CD8-positive, alpha-beta memory T cell (primary cell): ENCODE measurements around the gene MAPK8IP2. TPM values are rescaled to one million over a fixed set of nuclear protein-coding genes. Genes with fewer than 3 reads are reported as not detected.
"Not testable (repeated sequence)": the region's sequence is repeated elsewhere in the genome, so short reads cannot be mapped to it uniquely, and the experiment has no call there.

Experiments
- CTCF ChIA-PET: fragments of 350-600 bp; sonication (Branson Sonifier 250); formaldehyde crosslinking; loops from one replicate; lab custom pipeline; 2021; ENCODE audit warnings: antibody characterized with exemption; lab: Charles Lee
- POLR2A ChIA-PET: fragments of 350-600 bp; sonication (Branson Sonifier 250); formaldehyde crosslinking; loops from one replicate; lab custom pipeline; 2021; ENCODE audit warnings: antibody characterized with exemption; lab: Charles Lee
- DNase-seq, 5 donors: peaks; one replicate each; pipeline versions ENCODE4 v3.0.0 to v3.0.0-alpha.2; 2020 to 2022; ENCODE audit warnings: mixed read lengths in 1 of 5
- H3K27ac ChIP-seq: one replicate; pipeline ENCODE4 v1.7.0; 2013; ENCODE audit warnings: low read depth, mild to moderate bottlenecking, low read length, moderate library complexity
- H3K27me3 ChIP-seq: 2 replicates; pipeline ENCODE4 v1.7.0; 2013; ENCODE audit warnings: low read length, mild to moderate bottlenecking; ENCODE audit not compliant: insufficient read depth, poor library complexity, severe bottlenecking
- H3K36me3 ChIP-seq: 2 replicates; pipeline ENCODE4 v1.7.0; 2013; ENCODE audit warnings: mild to moderate bottlenecking, low read length, moderate library complexity; ENCODE audit not compliant: insufficient read depth
- H3K4me1 ChIP-seq: 2 replicates; pipeline ENCODE4 v1.7.0; 2013; ENCODE audit warnings: mild to moderate bottlenecking, low read length, moderate library complexity; ENCODE audit not compliant: insufficient read depth
- H3K4me3 ChIP-seq: 2 replicates; pipeline ENCODE4 v1.7.0; 2013; ENCODE audit warnings: mild to moderate bottlenecking, low read length
- H3K9me3 ChIP-seq: 2 replicates; pipeline ENCODE4 v1.7.0; 2013; ENCODE audit warnings: mild to moderate bottlenecking, low read length
- H3K27ac Mint-ChIP-seq, 8 donors: one replicate each; pipeline ENCODE4 v1.8.0; 2020 to 2021; ENCODE audit warnings: mixed read lengths in 8 of 8, mild to moderate bottlenecking in 6 of 8, inconsistent platforms in 3 of 8, moderate library complexity in 3 of 8
- H3K27me3 Mint-ChIP-seq, 2 donors: one replicate each; pipeline ENCODE4 v1.8.0; 2020 to 2021; ENCODE audit warnings: mixed read lengths in 2 of 2, mild to moderate bottlenecking in 1 of 2, moderate library complexity in 1 of 2
- H3K36me3 Mint-ChIP-seq, 3 donors: one replicate each; pipeline ENCODE4 v1.8.0; 2020 to 2021; ENCODE audit warnings: mixed read lengths in 3 of 3, inconsistent platforms in 1 of 3, mild to moderate bottlenecking in 1 of 3
- H3K4me1 Mint-ChIP-seq, 3 donors: one replicate each; pipeline ENCODE4 v1.8.0; 2020 to 2021; ENCODE audit warnings: mixed read lengths in 3 of 3, inconsistent platforms in 1 of 3, mild to moderate bottlenecking in 1 of 3
- H3K4me3 Mint-ChIP-seq, 7 donors: one replicate each; pipeline ENCODE4 v1.8.0; 2020 to 2021; ENCODE audit warnings: mixed read lengths in 7 of 7, mild to moderate bottlenecking in 6 of 7, moderate library complexity in 4 of 7, inconsistent platforms in 2 of 7
- H3K9me3 Mint-ChIP-seq, 5 donors: one replicate each; pipeline ENCODE4 v1.8.0; 2020 to 2022; ENCODE audit warnings: mixed read lengths in 5 of 5, mild to moderate bottlenecking in 3 of 5, moderate library complexity in 2 of 5, inconsistent platforms in 1 of 5
- polyA plus RNA-seq: library from polyadenylated mRNA; unstranded; fragments of 300-500 nt; fragmentation: Illumina TruSeq; gene quantifications from one replicate; pipeline ENCODE4 v1.2.3, GENCODE V29; 2021
- total RNA-seq, 2 experiments: library from RNA; stranded (reverse); gene quantifications; one replicate each; pipeline ENCODE4 v1.2.3, GENCODE V29; 2021

The MAPK8IP2 gene
- total and polyA plus RNA-seq, 3 experiments from 2014 or later: 0.20 to 0.28 TPM; not detected in 1

DNA sequence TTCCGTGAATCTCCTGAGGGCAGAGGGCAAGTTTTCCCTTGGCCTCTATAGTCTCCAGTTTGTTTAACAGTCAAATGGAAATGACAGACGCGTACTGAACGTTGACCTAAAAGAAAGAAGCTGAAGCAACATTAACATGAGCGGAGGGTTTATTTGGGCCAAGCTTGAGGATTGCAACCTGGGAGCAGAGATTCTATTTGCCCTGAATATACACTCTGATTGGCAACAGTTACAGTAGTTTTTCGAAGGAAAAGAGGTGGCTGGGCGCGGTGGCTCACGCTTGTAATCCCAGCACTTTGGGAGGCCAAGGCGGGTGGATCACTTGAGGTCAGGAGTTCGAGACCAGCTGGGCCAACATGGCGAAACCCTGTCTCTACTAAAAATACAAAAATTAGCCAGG lies 39.7 kb downstream of the MAPK8IP2 start:
- H3K36me3 ChIP-seq, H3K4me1 Mint-ChIP-seq, H3K4me3 ChIP-seq, H3K9me3 ChIP-seq, H3K36me3 Mint-ChIP-seq, H3K27ac ChIP-seq, H3K9me3 Mint-ChIP-seq, POLR2A ChIA-PET, H3K4me1 ChIP-seq, H3K27ac Mint-ChIP-seq, H3K4me3 Mint-ChIP-seq, DNase-seq, CTCF ChIA-PET: not testable (repeated sequence)
- H3K27me3 Mint-ChIP-seq: peaks cover 13 to 15% of the 10 kb centered on the region in 2 donors
- H3K27me3 ChIP-seq: peaks cover 17% of the 10 kb centered on the region

DNA sequence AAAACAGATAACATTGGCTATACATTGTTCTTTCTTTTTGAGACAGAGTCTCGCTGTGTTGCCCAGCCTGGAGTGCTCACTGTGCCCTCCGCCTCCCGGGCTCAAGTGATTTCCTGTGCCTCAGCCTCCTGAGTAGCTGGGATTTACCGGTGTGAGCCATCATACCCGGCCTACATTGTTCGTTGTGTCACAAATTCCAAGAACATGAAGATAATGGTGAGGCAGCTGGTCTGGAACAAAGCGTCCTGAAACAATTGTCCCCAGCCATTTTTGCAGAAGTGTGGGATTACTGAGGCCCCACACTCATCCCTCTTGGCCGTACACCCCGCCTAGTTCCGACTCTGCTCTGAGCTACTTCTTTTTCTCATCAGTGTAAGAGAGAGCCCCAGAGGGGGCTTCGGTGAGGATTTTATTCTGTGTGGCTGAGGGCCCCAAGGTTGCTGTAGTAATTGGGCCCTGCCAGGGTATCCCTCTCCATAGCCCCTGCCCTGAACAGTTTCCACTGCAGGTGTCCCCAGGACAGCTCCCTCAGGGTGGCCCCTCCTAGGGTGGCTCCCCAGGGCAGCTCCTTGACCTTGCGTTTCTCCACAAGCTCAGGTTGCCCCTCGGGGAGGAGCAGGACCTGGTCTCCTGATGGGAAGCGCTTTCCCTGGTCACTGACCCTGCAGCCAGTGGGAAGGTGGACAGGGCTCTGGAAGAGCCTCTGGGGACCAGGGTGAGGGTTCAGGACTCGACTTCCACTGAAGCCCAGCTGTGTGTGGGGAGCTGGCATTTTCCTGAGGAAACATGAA lies 40.5 kb downstream of the MAPK8IP2 start:
- DNase-seq: no peak
- Histone ChIP-seq H3K4me3 (no peak overlapping the region), H3K36me3 (no peaks in the 10 kb centered on the region), H3K4me1 (no peaks in the 10 kb centered on the region), H3K9me3 (no peaks in the 10 kb centered on the region), H3K27ac (no peak overlapping the region), H3K27me3 (peaks cover 22% of the 10 kb centered on the region)
- POLR2A ChIA-PET: no interaction called here
- Mint-ChIP-seq H3K27me3 (peaks cover 13 to 23% of the 10 kb centered on the region in 2 donors), H3K4me1 (no peaks in the 10 kb centered on the region), H3K36me3 (no peaks in the 10 kb centered on the region), H3K4me3 (no peak overlapping the region), H3K27ac (peak overlapping the region in 1 of 8 donors; percentile 29), H3K9me3 (no peaks in the 10 kb centered on the region)
- CTCF ChIA-PET: no interaction called here

DNA sequence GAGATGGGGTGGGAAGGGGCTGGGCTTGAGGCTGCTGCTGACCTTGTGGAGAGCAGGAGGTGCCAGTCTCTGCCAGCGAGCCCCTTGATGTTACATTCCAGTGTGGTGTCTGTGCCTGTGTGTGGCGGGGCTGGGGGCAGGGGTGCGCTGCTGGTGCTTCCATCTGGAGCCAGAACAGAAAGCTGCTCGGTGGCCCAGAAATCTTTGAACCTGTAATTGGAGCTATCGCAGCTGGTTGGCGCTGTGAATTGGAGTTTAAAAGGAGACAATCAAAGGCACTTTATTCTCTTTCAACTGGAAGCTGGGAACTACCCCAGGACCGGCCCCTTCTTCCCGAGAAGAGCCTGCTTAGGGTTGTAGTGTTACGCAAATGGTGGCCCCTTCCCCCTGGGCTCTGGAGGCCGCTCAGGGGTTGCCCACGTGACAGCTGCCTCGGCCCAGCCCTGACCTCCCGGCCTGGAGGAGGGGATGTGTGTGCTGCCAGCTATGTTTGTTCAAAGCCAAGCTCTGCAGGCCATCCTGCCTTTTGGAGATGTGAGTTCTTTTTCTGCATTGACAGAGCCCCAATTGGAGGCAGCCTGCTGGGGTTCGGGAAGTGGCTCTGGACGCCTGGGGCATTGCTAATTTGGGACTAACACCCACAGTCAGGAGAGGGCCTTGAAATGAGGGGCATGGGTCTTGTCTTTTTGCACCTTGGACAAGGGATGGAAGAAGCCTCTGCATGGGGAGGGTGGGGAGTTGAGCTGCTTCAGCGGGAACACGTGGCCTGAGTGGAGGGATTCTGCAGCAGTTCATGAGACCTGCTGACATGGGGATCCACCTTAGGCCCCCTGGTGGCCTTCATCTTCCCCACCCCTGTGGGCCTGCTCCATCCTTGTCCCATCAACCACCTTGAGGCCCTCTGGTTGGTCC lies 41.4 kb downstream of the MAPK8IP2 start:
- H3K36me3 Mint-ChIP-seq: no peaks in the 10 kb centered on the region
- peaks cover 17 to 29% of the 10 kb centered on the region in 2 donors for H3K27me3 Mint-ChIP-seq
- H3K9me3 Mint-ChIP-seq: no peaks in the 10 kb centered on the region
- H3K27me3 ChIP-seq: peaks cover 23% of the 10 kb centered on the region
- H3K4me3 Mint-ChIP-seq: no peak overlapping the region
- H3K27ac Mint-ChIP-seq: no peak overlapping the region
- no peaks in the 10 kb centered on the region for H3K4me1 Mint-ChIP-seq
- no peaks in the 10 kb centered on the region for H3K36me3 ChIP-seq
- no peak overlapping the region for H3K4me3 ChIP-seq
- H3K4me1 ChIP-seq: no peaks in the 10 kb centered on the region
- H3K27ac ChIP-seq: no peak overlapping the region
- no peak for DNase-seq
- CTCF ChIA-PET: no interaction called here
- H3K9me3 ChIP-seq: no peaks in the 10 kb centered on the region
- POLR2A ChIA-PET: no interaction called here

DNA sequence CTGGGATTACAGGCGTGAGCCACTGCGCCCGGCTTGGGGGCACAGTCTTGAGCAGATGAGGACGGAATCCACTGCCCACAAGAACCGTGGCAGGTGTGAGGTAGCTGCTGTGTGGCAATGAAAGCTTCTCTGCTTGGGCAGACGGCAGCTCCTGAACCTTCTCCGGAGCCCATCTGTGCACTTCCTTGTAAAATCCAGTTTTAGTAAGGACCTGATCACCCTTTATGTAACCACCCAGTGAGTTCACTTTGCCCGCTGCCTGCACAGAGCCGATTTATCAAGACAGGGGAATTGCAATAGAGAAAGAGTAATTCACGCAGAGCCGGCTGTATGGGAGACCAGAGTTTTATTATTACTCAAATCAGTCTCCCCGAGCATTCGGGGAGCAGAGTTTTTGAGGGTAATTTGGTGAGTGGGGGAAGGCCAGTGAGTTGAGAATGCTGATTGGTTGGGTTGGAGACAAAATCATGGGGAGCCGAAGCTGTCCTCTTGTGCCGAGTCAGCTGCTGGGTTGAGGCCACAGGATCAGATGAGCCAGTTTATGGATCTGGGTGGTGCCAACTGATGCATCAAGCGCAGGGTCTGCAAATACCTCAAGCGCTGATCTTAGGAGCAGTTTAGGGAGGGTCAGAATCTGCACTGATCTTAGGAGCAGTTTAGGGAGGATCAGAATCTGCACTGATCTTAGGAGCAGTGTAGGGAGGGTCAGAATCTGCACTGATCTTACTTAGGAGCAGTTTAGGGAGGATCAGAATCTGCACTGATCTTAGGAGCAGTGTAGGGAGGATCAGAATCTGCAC lies 42.6 kb downstream of the MAPK8IP2 start:
- peaks cover 17 to 29% of the 10 kb centered on the region in 2 donors for H3K27me3 Mint-ChIP-seq
- POLR2A ChIA-PET, H3K36me3 Mint-ChIP-seq, H3K4me3 Mint-ChIP-seq, H3K27ac Mint-ChIP-seq, H3K4me1 ChIP-seq, H3K4me3 ChIP-seq, H3K27ac ChIP-seq, H3K36me3 ChIP-seq, DNase-seq, CTCF ChIA-PET, H3K4me1 Mint-ChIP-seq, H3K9me3 Mint-ChIP-seq, H3K9me3 ChIP-seq: not testable (repeated sequence)
- H3K27me3 ChIP-seq: peaks cover 23% of the 10 kb centered on the region

DNA sequence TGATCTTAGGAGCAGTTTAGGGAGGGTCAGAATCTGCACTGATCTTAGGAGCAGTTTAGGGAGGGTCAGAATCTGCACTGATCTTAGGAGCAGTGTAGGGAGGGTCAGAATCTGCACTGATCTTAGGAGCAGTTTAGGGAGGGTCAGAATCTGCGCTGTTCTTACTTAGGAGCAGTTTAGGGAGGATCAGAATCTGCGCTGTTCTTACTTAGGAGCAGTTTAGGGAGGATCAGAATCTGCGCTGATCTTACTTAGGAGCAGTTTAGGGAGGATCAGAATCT lies 43.2 kb downstream of the MAPK8IP2 start:
- H3K4me3 Mint-ChIP-seq, H3K27ac ChIP-seq, H3K9me3 ChIP-seq, H3K4me1 Mint-ChIP-seq, H3K9me3 Mint-ChIP-seq, H3K27ac Mint-ChIP-seq, CTCF ChIA-PET, H3K4me1 ChIP-seq, DNase-seq, H3K36me3 Mint-ChIP-seq, H3K36me3 ChIP-seq, H3K4me3 ChIP-seq, POLR2A ChIA-PET: not testable (repeated sequence)
- H3K27me3 Mint-ChIP-seq: peaks cover 17 to 29% of the 10 kb centered on the region in 2 donors
- peaks cover 23% of the 10 kb centered on the region for H3K27me3 ChIP-seq

DNA sequence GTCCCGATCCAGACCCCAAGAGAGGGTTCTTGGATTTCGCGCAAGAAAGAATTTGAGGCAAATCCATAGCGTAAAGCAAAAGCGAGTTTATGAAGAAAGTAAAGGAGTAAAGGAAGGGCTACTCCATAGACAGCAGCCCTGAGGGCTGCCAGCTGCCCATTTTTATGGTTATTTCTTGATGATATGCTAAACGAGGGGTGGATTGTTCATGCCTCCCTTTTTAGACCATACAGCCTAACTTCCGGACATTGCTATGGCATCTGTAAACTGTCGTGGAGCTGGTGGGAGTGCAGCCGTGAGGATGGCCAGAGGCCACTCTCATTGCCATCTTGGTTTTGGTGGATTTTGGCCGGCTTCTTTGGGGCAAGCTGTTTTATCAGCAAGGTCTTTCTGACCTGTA lies 52.7 kb downstream of the MAPK8IP2 start:
- H3K27me3 ChIP-seq: no peaks in the 10 kb centered on the region
- no peak overlapping the region for H3K27ac Mint-ChIP-seq
- H3K36me3 Mint-ChIP-seq: peaks cover 0 to 2% (median 0%) of the 10 kb centered on the region in 3 donors
- H3K36me3 ChIP-seq: no peaks in the 10 kb centered on the region
- no peak for DNase-seq
- H3K9me3 ChIP-seq: no peaks in the 10 kb centered on the region
- no peaks in the 10 kb centered on the region for H3K4me1 ChIP-seq
- no peak overlapping the region for H3K4me3 Mint-ChIP-seq
- H3K27ac ChIP-seq: no peak overlapping the region
- peaks cover 0 to 4% (median 2%) of the 10 kb centered on the region in 5 donors for H3K9me3 Mint-ChIP-seq
- CTCF ChIA-PET: no interaction called here
- no peak overlapping the region for H3K4me3 ChIP-seq
- peaks cover 4 to 28% of the 10 kb centered on the region in 2 donors for H3K27me3 Mint-ChIP-seq
- POLR2A ChIA-PET: no interaction called here
- no peaks in the 10 kb centered on the region for H3K4me1 Mint-ChIP-seq

DNA sequence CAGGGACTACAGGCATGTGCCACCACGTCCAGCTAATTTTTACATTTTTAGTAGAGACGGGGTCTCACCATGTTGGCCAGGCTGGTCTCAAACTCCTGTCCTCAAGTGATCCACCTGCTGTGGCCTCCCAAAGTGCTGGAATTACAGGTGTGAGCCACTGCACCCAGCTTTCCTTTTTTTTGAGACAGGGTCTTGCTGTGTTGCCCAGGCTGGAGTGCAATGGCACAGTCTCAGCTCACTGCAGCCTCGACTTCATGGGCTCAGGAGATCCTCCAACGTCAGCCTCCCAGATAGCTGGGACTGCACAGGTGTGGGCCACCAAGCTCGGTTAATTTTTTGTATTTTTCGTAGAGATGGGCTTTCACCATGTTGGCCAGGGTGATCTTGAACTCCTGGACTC lies 54.1 kb downstream of the MAPK8IP2 start:
- CTCF ChIA-PET, H3K36me3 Mint-ChIP-seq, POLR2A ChIA-PET, H3K36me3 ChIP-seq, H3K27ac Mint-ChIP-seq, DNase-seq, H3K27me3 ChIP-seq, H3K4me1 ChIP-seq, H3K9me3 Mint-ChIP-seq, H3K27ac ChIP-seq, H3K4me1 Mint-ChIP-seq, H3K9me3 ChIP-seq, H3K4me3 ChIP-seq: not testable (repeated sequence)
- H3K4me3 Mint-ChIP-seq: peak overlapping the region in 1 of 7 donors; percentile 16
- peaks cover 8 to 28% of the 10 kb centered on the region in 2 donors for H3K27me3 Mint-ChIP-seq
